CD14-positive monocyte (primary cell): ENCODE results near the gene PARG. TPM values are rescaled to one million over a fixed set of nuclear protein-coding genes. Genes with fewer than 3 reads are reported as not detected.

Source experiments
- DNase-seq, 3 donors: peaks; one replicate each; pipeline ENCODE4 v3.0.0-alpha.2; 2011 to 2022
- H2AFZ ChIP-seq: 2 replicates; pipeline ENCODE4 v1.6.0; 2012; ENCODE audit warnings: mild to moderate bottlenecking, low read depth, low read length, inconsistent platforms; ENCODE audit not compliant: insufficient read depth, poor library complexity, severe bottlenecking
- H3K27ac ChIP-seq, 2 donors: 1 replicate in 1 of 2; 2 replicates in 1 of 2; pipeline ENCODE4 v1.5.1; 2012 to 2013; ENCODE audit warnings: low read length in 2 of 2, control low read depth in 1 of 2, inconsistent platforms in 1 of 2, low read depth in 1 of 2, mild to moderate bottlenecking in 1 of 2
- H3K27me3 ChIP-seq, 2 donors: one replicate each; pipeline versions ENCODE4 v1.6.0 to v1.6.1; 2011 to 2013; ENCODE audit warnings: low read length in 2 of 2; ENCODE audit not compliant: control insufficient read depth in 2 of 2, insufficient read depth in 2 of 2
- H3K36me3 ChIP-seq, 2 donors: replicated peaks in 1 of 2; 1 replicate in 1 of 2; 2 replicates in 1 of 2; pipeline versions ENCODE4 v1.5.1 to v1.6.1; 2012 to 2013; ENCODE audit warnings: low read length in 2 of 2, control low read depth in 1 of 2, inconsistent platforms in 1 of 2, mild to moderate bottlenecking in 1 of 2; ENCODE audit not compliant: insufficient read depth in 2 of 2, control insufficient read depth in 1 of 2
- H3K4me1 ChIP-seq, 2 donors: 1 replicate in 1 of 2; 2 replicates in 1 of 2; pipeline versions ENCODE4 v1.5.1 to v1.6.1; 2012 to 2013; ENCODE audit warnings: low read length in 2 of 2, control low read depth in 1 of 2, inconsistent platforms in 1 of 2, mild to moderate bottlenecking in 1 of 2, moderate library complexity in 1 of 2; ENCODE audit not compliant: insufficient read depth in 2 of 2, control insufficient read depth in 1 of 2
- H3K4me2 ChIP-seq: replicated peaks from 2 replicates; pipeline ENCODE3; 2012; ENCODE audit warnings: low read length, moderate library complexity, mild to moderate bottlenecking; ENCODE audit not compliant: poor library complexity, severe bottlenecking; ENCODE audit errors: extremely low read depth
- H3K4me3 ChIP-seq, 3 experiments: fragments of 200-600 bp in 1 of 3; sonication (generic) in 1 of 3; replicated peaks in 1 of 3; 1 replicate in 2 of 3; 2 replicates in 1 of 3; pipeline ENCODE4 v1.5.1; 2011 to 2013; ENCODE audit warnings: low read length in 3 of 3, mild to moderate bottlenecking in 3 of 3, control low read depth in 2 of 3, low read depth in 2 of 3, inconsistent platforms in 1 of 3, moderate library complexity in 1 of 3
- H3K79me2 ChIP-seq: 2 replicates; pipeline ENCODE4 v1.6.0; 2012; ENCODE audit warnings: mild to moderate bottlenecking, control low read depth, inconsistent platforms, low read length, moderate library complexity; ENCODE audit not compliant: insufficient read depth
- H3K9ac ChIP-seq: 2 replicates; pipeline ENCODE4 v1.6.0; 2017; ENCODE audit warnings: low read length, mild to moderate bottlenecking; ENCODE audit not compliant: insufficient read depth, poor library complexity, severe bottlenecking
- H3K9me3 ChIP-seq, 2 donors: replicated peaks in 1 of 2; 1 replicate in 1 of 2; 2 replicates in 1 of 2; pipeline versions ENCODE4 v1.5.1 to v1.6.1; 2012 to 2013; ENCODE audit warnings: low read length in 2 of 2, control low read depth in 1 of 2; ENCODE audit not compliant: control insufficient read depth in 1 of 2, insufficient read depth in 1 of 2
- H4K20me1 ChIP-seq: 2 replicates; pipeline ENCODE4 v1.6.0; 2012; ENCODE audit warnings: mild to moderate bottlenecking, low read length, control low read depth, moderate library complexity; ENCODE audit not compliant: insufficient read depth
- H3K27ac Mint-ChIP-seq, 7 donors: one replicate each; pipeline ENCODE4 v1.8.0; 2020; ENCODE audit warnings: mild to moderate bottlenecking in 7 of 7, mixed read lengths in 7 of 7, moderate library complexity in 6 of 7, inconsistent platforms in 2 of 7
- H3K27me3 Mint-ChIP-seq, 3 donors: one replicate each; pipeline ENCODE4 v1.8.0; 2021 to 2022; ENCODE audit warnings: low read depth in 3 of 3, mild to moderate bottlenecking in 3 of 3, mixed read lengths in 3 of 3, moderate library complexity in 3 of 3, inconsistent platforms in 1 of 3
- H3K36me3 Mint-ChIP-seq, 2 donors: one replicate each; pipeline ENCODE4 v1.8.0; 2020; ENCODE audit warnings: mixed read lengths in 2 of 2, inconsistent platforms in 1 of 2, mild to moderate bottlenecking in 1 of 2
- H3K4me1 Mint-ChIP-seq: one replicate; pipeline ENCODE4 v1.8.0; 2020; ENCODE audit warnings: mild to moderate bottlenecking, mixed read lengths
- H3K4me3 Mint-ChIP-seq, 2 donors: one replicate each; pipeline ENCODE4 v1.8.0; 2020; ENCODE audit warnings: mild to moderate bottlenecking in 2 of 2, mixed read lengths in 2 of 2, moderate library complexity in 1 of 2
- H3K9me3 Mint-ChIP-seq, 7 donors: one replicate each; pipeline ENCODE4 v1.8.0; 2020 to 2022; ENCODE audit warnings: mixed read lengths in 7 of 7, mild to moderate bottlenecking in 6 of 7, moderate library complexity in 6 of 7, inconsistent platforms in 2 of 7
- CTCF ChIP-seq: fragments of 200-600 bp; IDR thresholded peaks from one replicate; pipeline ENCODE4 v1.8.0; 2022; ENCODE audit warnings: antibody characterized with exemption, mild to moderate bottlenecking
- WGBS: methylation state at CpG from one replicate; pipeline ENCODE4 v1.1.5; 2013; ENCODE audit warnings: missing lambda C conversion rate; ENCODE audit not compliant: insufficient coverage; 5-methylcytosine and 5-hydroxymethylcytosine counted together
- intact Hi-C, 2 donors: fragments of 100-400 bp; cut with micrococcal nuclease; formaldehyde crosslinking; loops; one replicate each; pipeline versions ENCODE4 v1.15.0 to v1.15.1; 2023
- polyA plus RNA-seq, 3 donors: library from polyadenylated mRNA; depleted of rRNA in 1 of 3; unstranded in 2 of 3; stranded (reverse) in 1 of 3; fragments of 300-500 nt in 2 of 3; fragments of >200 nt in 1 of 3; fragmentation: Illumina TruSeq in 2 of 3; gene quantifications; 1 replicate in 2 of 3; 2 replicates in 1 of 3; pipeline ENCODE4 v1.2.3, GENCODE V29; 2012 to 2021

PARG gene
- polyA plus RNA-seq, 3 donors, result 6.3 to 8.0 (median 7.5) TPM

- no peak overlapping the region for H3K4me3 ChIP-seq
- peaks cover 4% of the 10 kb centered on the region for H3K4me1 Mint-ChIP-seq
- no peaks in the 10 kb centered on the region for H3K9me3 ChIP-seq
- H3K4me2 ChIP-seq, result no peak overlapping the region
- 96% methylated on average over 5 of the region's 8 CpGs for WGBS
- H3K27ac ChIP-seq, result no peak overlapping the region
- peaks cover 31 to 50% of the 10 kb centered on the region in 2 donors for H3K36me3 ChIP-seq
- H3K27ac Mint-ChIP-seq, result no peak overlapping the region
- no peaks in the 10 kb centered on the region for H3K27me3 Mint-ChIP-seq
- no peak overlapping the region for H3K9ac ChIP-seq
- no peaks in the 10 kb centered on the region for H4K20me1 ChIP-seq
- no peaks in the 10 kb centered on the region for H3K27me3 ChIP-seq
- no peaks in the 10 kb centered on the region for H3K79me2 ChIP-seq
- no peak overlapping the region for H3K4me3 Mint-ChIP-seq
- peaks cover 35 to 36% of the 10 kb centered on the region in 2 donors for H3K36me3 Mint-ChIP-seq
- peaks cover 0 to 2% (median 0%) of the 10 kb centered on the region in 7 donors for H3K9me3 Mint-ChIP-seq
- no peak overlapping the region for H2AFZ ChIP-seq
- H3K4me1 ChIP-seq, result no peaks in the 10 kb centered on the region
- DNase-seq, result no peak
- no peak for TF ChIP-seq CTCF
- intact Hi-C loops, result no loop called here
Observed at GRCh38 chr10:49831352-49832035, 110.3 kb downstream of the PARG start.

GRCh38 chr10:49830846-49831245, 111.0 kb downstream of the PARG start:
- DNase-seq, result no peak
- intact Hi-C loops, result no loop called here
- H3K4me3 ChIP-seq, result no peak overlapping the region
- H3K9me3 ChIP-seq, result no peaks in the 10 kb centered on the region
- H3K4me2 ChIP-seq, result no peak overlapping the region
- no peaks in the 10 kb centered on the region for H3K4me1 ChIP-seq
- Mint-ChIP-seq H3K36me3 (peaks cover 39 to 42% of the 10 kb centered on the region in 2 donors), H3K4me3 (no peak overlapping the region), H3K9me3 (peaks cover 0 to 2% (median 0%) of the 10 kb centered on the region in 7 donors), H3K27ac (peak overlapping the region in 1 of 7 donors; percentile 57), H3K4me1 (peaks cover 4% of the 10 kb centered on the region), H3K27me3 (no peaks in the 10 kb centered on the region)
- no peak overlapping the region for H3K27ac ChIP-seq
- no peak for TF ChIP-seq CTCF
- H3K36me3 ChIP-seq, result peaks cover 31 to 50% of the 10 kb centered on the region in 2 donors
- no peaks in the 10 kb centered on the region for H3K27me3 ChIP-seq
- no peak overlapping the region for H2AFZ ChIP-seq
- H4K20me1 ChIP-seq, result no peaks in the 10 kb centered on the region
- H3K79me2 ChIP-seq, result no peaks in the 10 kb centered on the region
- no peak overlapping the region for H3K9ac ChIP-seq
